Measurements from ENCODE around the gene FBXL17. TPM values are rescaled to one million over a fixed set of nuclear protein-coding genes. Genes with fewer than 3 reads are reported as not detected.

Gene FBXL17
- total RNA-seq, 1 donor from 2014 or later: 11.6 TPM

DNA sequence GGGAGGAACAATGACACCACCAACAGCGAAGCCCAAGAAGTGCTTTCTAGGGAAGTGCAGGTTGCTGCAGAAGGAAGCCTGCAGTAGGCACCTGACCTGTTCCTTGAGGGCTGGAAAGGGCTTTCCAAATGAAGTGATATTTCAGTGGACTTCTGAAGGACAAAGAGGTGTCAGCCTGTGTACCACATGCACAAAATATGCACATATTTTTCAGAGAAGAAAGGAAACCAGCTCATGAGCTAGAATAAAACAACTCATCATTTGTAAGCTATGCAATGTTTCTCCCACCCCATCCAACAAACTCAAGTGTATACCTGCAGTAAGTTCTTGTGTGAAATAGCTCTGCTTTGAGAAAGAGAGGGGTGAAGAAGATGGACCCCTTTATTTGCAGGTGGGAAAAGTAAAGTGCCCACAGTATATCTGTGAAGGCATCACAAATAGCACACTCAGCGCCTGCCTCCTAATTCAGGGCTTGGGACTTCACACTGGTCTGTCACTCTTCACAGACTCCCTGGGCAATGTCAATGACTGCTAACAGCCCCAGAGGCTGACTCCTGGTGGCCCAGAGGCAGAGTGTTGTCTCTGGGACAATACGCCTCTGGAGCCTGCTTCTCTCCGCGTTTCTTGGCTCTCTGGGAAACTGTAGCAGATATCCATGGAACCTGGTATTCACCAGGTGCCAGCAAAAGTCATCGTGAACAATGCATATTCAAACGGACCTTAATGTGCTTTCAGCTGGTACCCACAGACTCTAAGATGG lies 513.1 kb downstream of the FBXL17 start:
- H3K4me3 ChIP-seq (ENCODE audit: low read depth, low read length): no peak overlapping the region
- no peaks in the 10 kb centered on the region for H3K36me3 ChIP-seq (ENCODE audit: control insufficient read depth, insufficient read depth, low read length)

DNA sequence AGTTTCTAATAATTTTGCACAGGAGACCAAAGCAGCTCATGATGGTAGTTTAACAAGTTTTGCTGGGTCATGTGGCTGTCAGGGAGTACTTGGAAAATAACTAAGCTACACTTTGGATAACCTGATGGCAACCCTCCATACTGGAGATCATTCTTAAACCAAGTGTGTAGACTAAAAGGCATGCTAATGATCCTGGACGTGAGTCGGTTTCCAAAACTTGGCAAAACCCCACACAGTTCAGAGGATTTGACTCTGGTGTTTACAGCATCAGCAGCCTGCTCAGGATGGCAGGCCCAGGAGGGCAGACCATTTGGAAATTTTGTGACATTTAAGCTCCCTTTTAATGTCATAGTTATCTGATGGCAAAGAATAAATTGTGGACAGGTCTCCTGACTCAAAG lies 514.6 kb downstream of the FBXL17 start:
- DNase-seq (ENCODE audit: low read depth): no peak
- Histone ChIP-seq H3K36me3 (ENCODE audit: control insufficient read depth, insufficient read depth, low read length) (no peaks in the 10 kb centered on the region), H3K27me3 (ENCODE audit: control insufficient read depth, insufficient read depth, low read length) (no peaks in the 10 kb centered on the region), H3K4me3 (ENCODE audit: low read depth, low read length) (no peak overlapping the region)
- TF ChIP-seq, protein P1, sequence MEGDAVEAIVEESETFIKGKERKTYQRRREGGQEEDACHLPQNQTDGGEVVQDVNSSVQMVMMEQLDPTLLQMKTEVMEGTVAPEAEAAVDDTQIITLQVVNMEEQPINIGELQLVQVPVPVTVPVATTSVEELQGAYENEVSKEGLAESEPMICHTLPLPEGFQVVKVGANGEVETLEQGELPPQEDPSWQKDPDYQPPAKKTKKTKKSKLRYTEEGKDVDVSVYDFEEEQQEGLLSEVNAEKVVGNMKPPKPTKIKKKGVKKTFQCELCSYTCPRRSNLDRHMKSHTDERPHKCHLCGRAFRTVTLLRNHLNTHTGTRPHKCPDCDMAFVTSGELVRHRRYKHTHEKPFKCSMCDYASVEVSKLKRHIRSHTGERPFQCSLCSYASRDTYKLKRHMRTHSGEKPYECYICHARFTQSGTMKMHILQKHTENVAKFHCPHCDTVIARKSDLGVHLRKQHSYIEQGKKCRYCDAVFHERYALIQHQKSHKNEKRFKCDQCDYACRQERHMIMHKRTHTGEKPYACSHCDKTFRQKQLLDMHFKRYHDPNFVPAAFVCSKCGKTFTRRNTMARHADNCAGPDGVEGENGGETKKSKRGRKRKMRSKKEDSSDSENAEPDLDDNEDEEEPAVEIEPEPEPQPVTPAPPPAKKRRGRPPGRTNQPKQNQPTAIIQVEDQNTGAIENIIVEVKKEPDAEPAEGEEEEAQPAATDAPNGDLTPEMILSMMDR (IDR thresholded peaks at IDR 0.05; ENCODE audit: insufficient read depth, low read length, poor library complexity, severe bottlenecking): no peak

More for the DNA sequence above, 513.1 kb downstream of the FBXL17 start:
- H3K27me3 ChIP-seq (ENCODE audit: control insufficient read depth, insufficient read depth, low read length): no peaks in the 10 kb centered on the region
- DNase-seq (ENCODE audit: low read depth): no peak
- TF ChIP-seq, protein P1 (IDR thresholded peaks at IDR 0.05; ENCODE audit: insufficient read depth, low read length, poor library complexity, severe bottlenecking): no peak

DNA sequence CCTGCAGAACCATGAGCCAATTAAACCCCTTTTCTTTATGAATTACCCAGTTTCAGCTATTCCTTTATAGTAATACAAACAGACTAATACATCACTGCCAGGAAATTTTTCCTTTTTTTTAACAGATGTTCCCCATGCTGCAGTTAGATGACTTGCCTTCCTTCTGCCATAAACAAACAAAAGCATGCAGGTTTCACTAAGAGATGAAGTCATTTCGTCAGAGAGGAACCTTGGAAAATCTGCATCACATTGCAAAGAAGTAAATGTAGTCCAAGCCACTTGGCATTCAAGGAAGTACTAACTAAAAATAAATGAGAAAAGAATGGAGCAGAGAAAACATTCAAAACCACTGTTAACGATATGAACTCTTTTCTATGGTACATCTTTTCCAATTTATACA lies 517.1 kb downstream of the FBXL17 start:
- TF ChIP-seq, protein P1 (IDR thresholded peaks at IDR 0.05; ENCODE audit: insufficient read depth, low read length, poor library complexity, severe bottlenecking): no peak
- H3K4me3 ChIP-seq (ENCODE audit: low read depth, low read length): no peak overlapping the region
- no peaks in the 10 kb centered on the region for H3K27me3 ChIP-seq (ENCODE audit: control insufficient read depth, insufficient read depth, low read length)
- DNase-seq (ENCODE audit: low read depth): no peak
- H3K36me3 ChIP-seq (ENCODE audit: control insufficient read depth, insufficient read depth, low read length): no peaks in the 10 kb centered on the region

DNA sequence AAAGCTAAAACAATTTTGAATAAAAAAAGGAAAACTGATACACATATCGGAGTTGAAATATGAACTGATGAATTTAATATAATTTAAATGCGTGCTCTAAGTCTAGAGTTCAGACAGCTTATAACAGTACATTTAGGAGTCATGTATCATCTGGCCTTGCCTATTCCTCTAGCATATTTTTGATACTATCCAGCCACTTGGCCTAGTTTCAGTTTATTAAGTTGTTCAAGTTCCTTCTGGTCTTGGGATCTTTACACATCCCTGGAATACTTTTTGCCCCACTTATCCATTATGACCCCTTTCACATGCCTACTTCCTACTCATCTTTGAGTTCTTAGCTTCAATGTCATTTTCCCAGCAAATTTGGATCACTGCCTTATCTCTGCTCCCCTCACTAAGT lies 518.8 kb downstream of the FBXL17 start:
- Histone ChIP-seq H3K36me3 (ENCODE audit: control insufficient read depth, insufficient read depth, low read length) (no peaks in the 10 kb centered on the region), H3K4me3 (ENCODE audit: low read depth, low read length) (no peak overlapping the region), H3K27me3 (ENCODE audit: control insufficient read depth, insufficient read depth, low read length) (no peaks in the 10 kb centered on the region)
- DNase-seq (ENCODE audit: low read depth): no peak
- TF ChIP-seq, protein P1 (IDR thresholded peaks at IDR 0.05; ENCODE audit: insufficient read depth, low read length, poor library complexity, severe bottlenecking): no peak

DNA sequence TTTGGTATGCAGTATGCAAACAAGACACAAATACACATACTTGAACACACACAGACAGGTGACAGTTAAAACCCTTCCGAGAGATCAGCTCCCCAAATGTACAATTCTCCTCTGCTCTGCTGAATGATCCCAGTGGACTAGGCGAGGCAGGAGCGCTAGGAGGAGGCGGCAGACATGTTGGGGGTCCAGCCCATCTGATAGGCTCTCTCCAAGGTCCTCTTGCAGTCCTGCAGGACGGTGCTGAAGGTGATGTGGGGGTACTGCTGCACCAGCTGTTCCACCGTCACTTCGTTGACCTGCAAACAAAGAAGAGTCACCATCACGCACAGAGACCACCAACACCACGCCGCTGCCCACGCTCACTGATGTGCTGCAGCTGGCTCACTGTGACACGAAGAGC lies 520.3 kb downstream of the FBXL17 start:
- no peaks in the 10 kb centered on the region for H3K36me3 ChIP-seq (ENCODE audit: control insufficient read depth, insufficient read depth, low read length)
- no peak overlapping the region for H3K4me3 ChIP-seq (ENCODE audit: low read depth, low read length)
- no peaks in the 10 kb centered on the region for H3K27me3 ChIP-seq (ENCODE audit: control insufficient read depth, insufficient read depth, low read length)
- TF ChIP-seq, protein P1 (IDR thresholded peaks at IDR 0.05; ENCODE audit: insufficient read depth, low read length, poor library complexity, severe bottlenecking): no peak
- DNase-seq (ENCODE audit: low read depth): no peak

DNA sequence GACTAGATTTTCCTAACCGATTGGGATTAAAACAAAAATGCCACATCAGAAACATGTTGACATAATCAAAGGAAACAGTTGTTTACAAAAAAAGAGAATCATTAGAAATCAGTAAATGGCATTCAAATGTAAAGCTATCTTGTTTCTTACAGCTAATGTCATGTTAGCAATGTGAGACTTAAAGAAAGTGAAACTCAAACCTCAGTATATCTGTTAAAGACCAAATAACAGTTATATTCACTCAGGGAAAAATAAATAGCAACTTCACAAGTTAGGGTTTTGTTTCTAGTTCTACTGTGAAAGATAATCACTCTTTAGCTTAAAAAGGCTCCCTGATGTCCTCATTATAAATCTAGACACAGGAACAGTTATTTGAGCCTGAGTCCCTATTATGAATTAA lies 521.9 kb downstream of the FBXL17 start:
- TF ChIP-seq, protein P1 (IDR thresholded peaks at IDR 0.05; ENCODE audit: insufficient read depth, low read length, poor library complexity, severe bottlenecking): no peak
- Histone ChIP-seq H3K4me3 (ENCODE audit: low read depth, low read length) (no peak overlapping the region), H3K27me3 (ENCODE audit: control insufficient read depth, insufficient read depth, low read length) (no peaks in the 10 kb centered on the region), H3K36me3 (ENCODE audit: control insufficient read depth, insufficient read depth, low read length) (no peaks in the 10 kb centered on the region)
- no peak for DNase-seq (ENCODE audit: low read depth)

Measured in kidney epithelial cell (primary cell).